ENCODE measurements around the gene IRX6. TPM values are rescaled to one million over a fixed set of nuclear protein-coding genes. Genes with fewer than 3 reads are reported as not detected.

IRX6 gene
- polyA plus RNA-seq, 4 donors, result 0.30 TPM; not detected in 3

DNA sequence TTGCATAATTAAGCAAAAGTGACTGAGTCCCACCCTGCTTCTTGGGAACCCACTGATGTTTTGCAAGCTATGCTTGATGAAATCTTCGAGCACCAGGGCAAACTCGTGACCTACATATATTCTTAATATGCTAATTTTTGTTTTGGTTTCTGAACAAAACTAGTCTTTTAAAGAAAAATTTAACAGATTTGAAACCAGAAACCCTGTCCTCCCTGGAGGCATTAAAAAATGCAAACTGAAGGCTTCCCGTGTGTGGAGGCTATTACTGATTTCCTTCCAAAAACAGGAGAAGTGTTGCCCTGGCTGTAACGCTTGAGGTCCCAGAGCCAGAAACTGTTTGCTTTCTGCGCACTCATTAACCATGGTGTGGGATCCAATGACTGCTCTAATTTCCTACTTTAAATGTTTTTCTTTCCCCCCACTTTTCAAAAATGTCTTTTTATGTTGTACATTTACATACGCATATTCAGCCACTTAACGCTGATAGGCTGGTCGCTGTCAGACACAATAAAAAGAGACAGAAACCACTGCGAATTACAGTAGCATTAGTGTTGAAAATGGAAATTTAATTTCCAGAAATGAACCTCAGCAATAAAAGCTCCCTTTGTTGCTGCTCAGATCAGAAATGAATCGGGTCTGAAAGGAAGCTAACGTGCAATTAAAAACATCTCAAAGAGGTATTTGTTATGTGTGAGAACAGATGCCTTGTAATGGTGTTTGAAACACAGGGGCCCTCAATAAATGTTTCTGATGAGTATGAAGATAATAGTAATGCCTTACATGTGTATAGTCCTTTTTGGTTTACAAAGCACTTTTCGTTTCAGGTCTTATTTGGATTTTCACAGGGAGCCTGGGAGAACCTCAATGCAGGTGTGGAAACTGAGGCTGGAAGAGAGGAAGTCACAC lies 39.9 kb upstream of the IRX6 start:
- peaks cover 0 to 5% (median 0%) of the 10 kb centered on the region in 3 donors for H3K27me3 ChIP-seq (ENCODE audit: control insufficient read depth in 3 of 3, insufficient read depth in 3 of 3, low read length in 3 of 3)

DNA sequence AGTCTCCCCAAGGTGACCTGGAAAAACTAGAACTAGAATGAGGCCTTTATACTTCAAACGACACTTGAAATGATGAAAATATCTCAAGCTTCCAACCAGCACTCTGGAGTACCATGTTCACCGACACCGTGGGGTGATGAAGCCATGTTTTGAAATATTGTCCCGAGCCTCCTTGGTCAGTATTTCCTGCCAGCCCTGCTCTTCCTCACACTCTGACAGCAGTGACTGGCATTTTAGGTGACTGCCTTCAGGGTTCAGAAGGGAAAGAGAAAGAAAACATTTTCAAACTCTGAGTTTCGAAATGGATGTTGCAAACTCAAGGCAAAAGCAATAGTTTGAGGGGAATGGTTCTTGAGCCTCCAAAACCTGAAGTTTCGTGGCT lies 39.3 kb upstream of the IRX6 start:
- 80 to 85% (median 81%) methylated on average over 6 of the region's 6 CpGs for WGBS, 3 donors
- Histone ChIP-seq H3K9me3 (ENCODE audit: control insufficient read depth in 2 of 2, insufficient read depth in 1 of 2, low read depth in 1 of 2, low read length in 1 of 2) (peaks cover 0 to 2% of the 10 kb centered on the region in 2 donors), H3K27ac (ENCODE audit: low read depth in 1 of 3, low read length in 2 of 3) (no peak overlapping the region), H3K4me1 (ENCODE audit: control insufficient read depth in 3 of 3, insufficient read depth in 2 of 3, low read depth in 1 of 3, low read length in 2 of 3) (no peaks in the 10 kb centered on the region), H3K36me3 (ENCODE audit: control insufficient read depth in 3 of 3, insufficient read depth in 2 of 3, low read depth in 1 of 3, low read length in 3 of 3) (no peaks in the 10 kb centered on the region), H3K27me3 (ENCODE audit: control insufficient read depth in 3 of 3, insufficient read depth in 3 of 3, low read length in 3 of 3) (peaks cover 0 to 5% (median 0%) of the 10 kb centered on the region in 3 donors), H3K4me3 (ENCODE audit: low read depth in 1 of 3, low read length in 3 of 3) (no peak overlapping the region)
- no peak for DNase-seq
- no peak for FAIRE-seq

More for the DNA sequence above, 39.9 kb upstream of the IRX6 start:
- Histone ChIP-seq H3K4me1 (ENCODE audit: control insufficient read depth in 3 of 3, insufficient read depth in 2 of 3, low read depth in 1 of 3, low read length in 2 of 3) (no peaks in the 10 kb centered on the region), H3K36me3 (ENCODE audit: control insufficient read depth in 3 of 3, insufficient read depth in 2 of 3, low read depth in 1 of 3, low read length in 3 of 3) (no peaks in the 10 kb centered on the region), H3K4me3 (ENCODE audit: low read depth in 1 of 3, low read length in 3 of 3) (no peak overlapping the region), H3K27ac (ENCODE audit: low read depth in 1 of 3, low read length in 2 of 3) (no peak overlapping the region), H3K9me3 (ENCODE audit: control insufficient read depth in 2 of 2, insufficient read depth in 1 of 2, low read depth in 1 of 2, low read length in 1 of 2) (peaks cover 0 to 2% of the 10 kb centered on the region in 2 donors)
- WGBS, 3 donors, result 51 to 60% (median 53%) methylated on average over 12 of the region's 12 CpGs
- FAIRE-seq, result no peak
- no peak for DNase-seq

DNA sequence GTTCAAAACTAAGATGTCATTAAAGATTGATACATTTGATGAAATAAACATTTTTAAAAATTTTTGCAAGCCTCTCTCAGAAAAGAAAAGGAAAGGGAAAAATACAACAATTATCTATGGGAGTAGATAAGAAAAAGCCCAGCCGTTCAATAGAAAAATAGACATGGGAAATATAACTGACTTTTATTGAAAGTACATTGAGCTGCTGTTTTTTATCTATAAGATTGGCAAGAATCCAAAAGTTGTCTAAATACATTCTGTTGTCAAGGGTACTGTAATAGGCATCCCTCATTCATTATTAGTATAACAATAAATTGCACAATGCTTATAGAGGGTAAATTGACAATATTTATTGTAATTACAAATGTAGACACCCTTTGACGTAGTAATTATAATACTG lies 38.4 kb upstream of the IRX6 start:
- peaks cover 0 to 2% of the 10 kb centered on the region in 2 donors for H3K9me3 ChIP-seq (ENCODE audit: control insufficient read depth in 2 of 2, insufficient read depth in 1 of 2, low read depth in 1 of 2, low read length in 1 of 2)
- DNase-seq, result no peak
- H3K27me3 ChIP-seq (ENCODE audit: control insufficient read depth in 3 of 3, insufficient read depth in 3 of 3, low read length in 3 of 3), result peaks cover 0 to 5% (median 0%) of the 10 kb centered on the region in 3 donors
- H3K4me3 ChIP-seq (ENCODE audit: low read depth in 1 of 3, low read length in 3 of 3), result no peak overlapping the region
- WGBS, 3 donors, result 37 to 53% (median 46%) methylated on average over 2 of the region's 2 CpGs
- no peak for FAIRE-seq
- no peaks in the 10 kb centered on the region for H3K36me3 ChIP-seq (ENCODE audit: control insufficient read depth in 3 of 3, insufficient read depth in 2 of 3, low read depth in 1 of 3, low read length in 3 of 3)
- no peak overlapping the region for H3K27ac ChIP-seq (ENCODE audit: low read depth in 1 of 3, low read length in 2 of 3)
- no peaks in the 10 kb centered on the region for H3K4me1 ChIP-seq (ENCODE audit: control insufficient read depth in 3 of 3, insufficient read depth in 2 of 3, low read depth in 1 of 3, low read length in 2 of 3)

DNA sequence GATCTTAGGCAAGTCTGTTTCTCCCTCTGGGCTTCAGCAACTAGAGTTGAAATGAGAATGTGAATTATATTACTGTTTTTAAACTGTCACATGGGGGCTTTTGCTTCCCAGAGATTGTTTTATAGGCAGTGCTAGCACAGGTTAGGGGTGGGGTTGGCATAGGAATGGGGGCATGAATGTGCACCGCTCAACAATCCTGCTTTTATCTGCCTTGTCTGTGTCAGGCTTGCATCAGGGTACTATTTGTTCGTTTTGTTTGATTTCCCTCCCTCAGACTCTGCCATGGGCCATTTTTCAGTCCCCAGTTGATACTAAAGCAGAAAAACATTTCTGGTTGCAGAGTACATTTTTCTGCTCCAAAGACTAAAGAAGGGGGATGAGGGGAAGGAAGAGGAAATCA lies 34.6 kb upstream of the IRX6 start:
- no peaks in the 10 kb centered on the region for H3K36me3 ChIP-seq (ENCODE audit: control insufficient read depth in 3 of 3, insufficient read depth in 2 of 3, low read depth in 1 of 3, low read length in 3 of 3)
- WGBS, 3 donors, result 27 to 65% (median 38%) methylated on average over 2 of the region's 2 CpGs
- DNase-seq (no peak), FAIRE-seq (no peak)
- H3K27ac ChIP-seq (ENCODE audit: low read depth in 1 of 3, low read length in 2 of 3), result no peak overlapping the region
- H3K27me3 ChIP-seq (ENCODE audit: control insufficient read depth in 3 of 3, insufficient read depth in 3 of 3, low read length in 3 of 3), result peaks cover 0 to 3% (median 0%) of the 10 kb centered on the region in 3 donors
- no peaks in the 10 kb centered on the region for H3K4me1 ChIP-seq (ENCODE audit: control insufficient read depth in 3 of 3, insufficient read depth in 2 of 3, low read depth in 1 of 3, low read length in 2 of 3)
- H3K9me3 ChIP-seq (ENCODE audit: control insufficient read depth in 2 of 2, insufficient read depth in 1 of 2, low read depth in 1 of 2, low read length in 1 of 2), result peaks cover 0 to 2% of the 10 kb centered on the region in 2 donors
- H3K4me3 ChIP-seq (ENCODE audit: low read depth in 1 of 3, low read length in 3 of 3), result no peak overlapping the region

GRCh38 chr16:55291847-55292246 lies 32.2 kb upstream of the IRX6 start:
- Histone ChIP-seq H3K4me1 (ENCODE audit: control insufficient read depth in 3 of 3, insufficient read depth in 2 of 3, low read depth in 1 of 3, low read length in 2 of 3) (no peaks in the 10 kb centered on the region), H3K27me3 (ENCODE audit: control insufficient read depth in 3 of 3, insufficient read depth in 3 of 3, low read length in 3 of 3) (peaks cover 0 to 3% (median 0%) of the 10 kb centered on the region in 3 donors), H3K36me3 (ENCODE audit: control insufficient read depth in 3 of 3, insufficient read depth in 2 of 3, low read depth in 1 of 3, low read length in 3 of 3) (no peaks in the 10 kb centered on the region), H3K4me3 (ENCODE audit: low read depth in 1 of 3, low read length in 3 of 3) (no peak overlapping the region), H3K9me3 (ENCODE audit: control insufficient read depth in 2 of 2, insufficient read depth in 1 of 2, low read depth in 1 of 2, low read length in 1 of 2) (peaks cover 0 to 2% of the 10 kb centered on the region in 2 donors), H3K27ac (ENCODE audit: low read depth in 1 of 3, low read length in 2 of 3) (no peak overlapping the region)
- FAIRE-seq (no peak), DNase-seq (no peak)
- 77 to 81% (median 77%) methylated on average over 6 of the region's 6 CpGs for WGBS, 3 donors

- Histone ChIP-seq H3K27ac (ENCODE audit: low read depth in 1 of 3, low read length in 2 of 3) (no peak overlapping the region), H3K4me3 (ENCODE audit: low read depth in 1 of 3, low read length in 3 of 3) (no peak overlapping the region), H3K4me1 (ENCODE audit: control insufficient read depth in 3 of 3, insufficient read depth in 2 of 3, low read depth in 1 of 3, low read length in 2 of 3) (no peaks in the 10 kb centered on the region), H3K27me3 (ENCODE audit: control insufficient read depth in 3 of 3, insufficient read depth in 3 of 3, low read length in 3 of 3) (peaks cover 0 to 3% (median 0%) of the 10 kb centered on the region in 3 donors), H3K36me3 (ENCODE audit: control insufficient read depth in 3 of 3, insufficient read depth in 2 of 3, low read depth in 1 of 3, low read length in 3 of 3) (no peaks in the 10 kb centered on the region), H3K9me3 (ENCODE audit: control insufficient read depth in 2 of 2, insufficient read depth in 1 of 2, low read depth in 1 of 2, low read length in 1 of 2) (peaks cover 0 to 2% of the 10 kb centered on the region in 2 donors)
- WGBS, 3 donors, result 64 to 75% (median 67%) methylated on average over 1 of the region's 1 CpG
- FAIRE-seq, result no peak
- DNase-seq, result no peak
Observed at GRCh38 chr16:55292491-55292890, 31.5 kb upstream of the IRX6 start.

- Histone ChIP-seq H3K9me3 (ENCODE audit: control insufficient read depth in 2 of 2, insufficient read depth in 1 of 2, low read depth in 1 of 2, low read length in 1 of 2) (no peaks in the 10 kb centered on the region), H3K27me3 (ENCODE audit: control insufficient read depth in 3 of 3, insufficient read depth in 3 of 3, low read length in 3 of 3) (peaks cover 0 to 4% (median 0%) of the 10 kb centered on the region in 3 donors), H3K27ac (ENCODE audit: low read depth in 1 of 3, low read length in 2 of 3) (no peak overlapping the region), H3K36me3 (ENCODE audit: control insufficient read depth in 3 of 3, insufficient read depth in 2 of 3, low read depth in 1 of 3, low read length in 3 of 3) (no peaks in the 10 kb centered on the region), H3K4me3 (ENCODE audit: low read depth in 1 of 3, low read length in 3 of 3) (no peak overlapping the region), H3K4me1 (ENCODE audit: control insufficient read depth in 3 of 3, insufficient read depth in 2 of 3, low read depth in 1 of 3, low read length in 2 of 3) (no peaks in the 10 kb centered on the region)
- no peak for FAIRE-seq
- 69 to 74% (median 71%) methylated on average over 4 of the region's 4 CpGs for WGBS, 3 donors
- no peak for DNase-seq
Observed at GRCh38 chr16:55294129-55294528, 29.9 kb upstream of the IRX6 start.

DNA sequence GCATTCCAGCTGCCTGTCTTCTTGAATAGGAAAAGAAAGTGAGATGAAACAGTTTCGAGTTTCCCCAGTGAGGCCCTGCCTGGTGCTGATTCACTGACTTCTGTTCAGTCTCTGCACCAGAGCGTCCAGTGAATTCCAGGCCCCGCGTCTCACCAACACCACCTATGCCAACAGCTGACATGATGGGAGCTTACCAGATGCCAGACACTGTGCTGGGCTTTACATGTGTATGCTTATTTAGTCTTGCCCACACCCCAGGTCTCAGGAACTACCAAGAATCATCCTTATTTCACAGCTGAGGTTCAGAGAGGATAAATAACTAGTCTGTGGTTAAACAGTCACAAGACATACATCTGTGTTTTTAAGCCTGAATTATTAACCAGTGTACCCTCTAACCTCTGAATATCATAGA lies 29.1 kb upstream of the IRX6 start:
- no peak overlapping the region for H3K4me3 ChIP-seq (ENCODE audit: low read depth in 1 of 3, low read length in 3 of 3)
- H3K27ac ChIP-seq (ENCODE audit: low read depth in 1 of 3, low read length in 2 of 3), result no peak overlapping the region
- peaks cover 0 to 4% (median 0%) of the 10 kb centered on the region in 3 donors for H3K27me3 ChIP-seq (ENCODE audit: control insufficient read depth in 3 of 3, insufficient read depth in 3 of 3, low read length in 3 of 3)
- FAIRE-seq (no peak), DNase-seq (no peak)
- 55 to 72% (median 58%) methylated on average over 4 of the region's 4 CpGs for WGBS, 3 donors
- H3K9me3 ChIP-seq (ENCODE audit: control insufficient read depth in 2 of 2, insufficient read depth in 1 of 2, low read depth in 1 of 2, low read length in 1 of 2), result no peaks in the 10 kb centered on the region
- H3K36me3 ChIP-seq (ENCODE audit: control insufficient read depth in 3 of 3, insufficient read depth in 2 of 3, low read depth in 1 of 3, low read length in 3 of 3), result no peaks in the 10 kb centered on the region
- no peaks in the 10 kb centered on the region for H3K4me1 ChIP-seq (ENCODE audit: control insufficient read depth in 3 of 3, insufficient read depth in 2 of 3, low read depth in 1 of 3, low read length in 2 of 3)
